H1 (cell line): Measurements from ENCODE around the gene TMEM92. TPM values are rescaled to one million over a fixed set of nuclear protein-coding genes. Genes with fewer than 3 reads are reported as not detected.

Source experiments
- ASH2L ChIP-seq: fragments of 200-600, 300-600 bp; sonication (generic); IDR thresholded peaks from one replicate; pipeline ENCODE4 v1.7.1; 2017; ENCODE audit warnings: low read length
- BACH1 ChIP-seq: IDR thresholded peaks from 2 replicates; pipeline ENCODE4 v1.6.1; 2012; ENCODE audit warnings: low read length, improper control_type of control experiment
- CHD1 ChIP-seq: IDR thresholded peaks from 2 replicates; pipeline ENCODE4 v1.6.1; 2012; ENCODE audit warnings: low read depth, low read length, improper control_type of control experiment
- CHD7 ChIP-seq: fragments of 300-600 bp; sonication (generic); IDR thresholded peaks from 2 replicates; pipeline ENCODE4 v1.7.1; 2012; ENCODE audit warnings: low read length, moderate library complexity, mild to moderate bottlenecking, inconsistent platforms; ENCODE audit not compliant: insufficient replicate concordance
- CREB1 ChIP-seq: IDR thresholded peaks from 2 replicates; pipeline ENCODE4 v1.6.1; 2012; ENCODE audit warnings: inconsistent platforms
- FOSL1 ChIP-seq: IDR thresholded peaks from 2 replicates; pipeline ENCODE4 v1.6.1; 2011; ENCODE audit warnings: mild to moderate bottlenecking, low read depth, low read length, moderate library complexity; ENCODE audit not compliant: insufficient read depth
- MAX ChIP-seq: IDR thresholded peaks from 2 replicates; pipeline ENCODE4 v1.6.1; 2012; ENCODE audit warnings: inconsistent platforms
- POLR2A ChIP-seq, 2 experiments: IDR thresholded peaks; 1 replicate in 1 of 2; 2 replicates in 1 of 2; pipeline ENCODE4 v1.6.1; 2011; ENCODE audit warnings: low read depth in 2 of 2, low read length in 2 of 2, mild to moderate bottlenecking in 2 of 2; ENCODE audit errors: control extremely low read depth in 1 of 2
- SIRT6 ChIP-seq: IDR thresholded peaks from one replicate; pipeline ENCODE4 v1.7.1; 2012; ENCODE audit warnings: low read length, inconsistent platforms
- SIX5 ChIP-seq: IDR thresholded peaks from 2 replicates; pipeline ENCODE4 v1.6.1; 2011; ENCODE audit warnings: mild to moderate bottlenecking, low read depth, low read length
- SP1 ChIP-seq: IDR thresholded peaks from 2 replicates; pipeline ENCODE4 v1.6.1; 2011; ENCODE audit warnings: low read depth, low read length
- TEAD4 ChIP-seq: IDR thresholded peaks from 2 replicates; pipeline ENCODE4 v1.6.1; 2012; ENCODE audit warnings: low read depth, low read length, inconsistent platforms, mixed read lengths
- polyA plus RNA-seq, 7 experiments: library from polyadenylated mRNA; depleted of rRNA in 3 of 7; stranded (reverse) in 5 of 7; unstranded in 2 of 7; fragments of >200 nt in 5 of 7; fragments of 200-250 nt in 2 of 7; gene quantifications; 1 replicate in 5 of 7; 2 replicates in 1 of 7; 4 replicates in 1 of 7; pipeline versions ENCODE4 v1.2.1 to v1.2.3, GENCODE V29; 2011 to 2013; ENCODE audit warnings: missing spikeins in 2 of 7, mixed read lengths in 2 of 7
- total RNA-seq: library from RNA; stranded (reverse); fragmentation: NEBNext Ultra II Directional; extraction: Animal tissue kit (Norgen Biotek cat#: 25700); gene quantifications from 2 replicates; pipeline ENCODE4 v1.2.1, GENCODE V29; 2021

TMEM92 gene
- total and polyA plus RNA-seq, 2 of the 8 experiments (the other 6 are each of a cell fraction or from before 2014, with no cell fraction given): 11.9 to 24.8 TPM

DNA sequence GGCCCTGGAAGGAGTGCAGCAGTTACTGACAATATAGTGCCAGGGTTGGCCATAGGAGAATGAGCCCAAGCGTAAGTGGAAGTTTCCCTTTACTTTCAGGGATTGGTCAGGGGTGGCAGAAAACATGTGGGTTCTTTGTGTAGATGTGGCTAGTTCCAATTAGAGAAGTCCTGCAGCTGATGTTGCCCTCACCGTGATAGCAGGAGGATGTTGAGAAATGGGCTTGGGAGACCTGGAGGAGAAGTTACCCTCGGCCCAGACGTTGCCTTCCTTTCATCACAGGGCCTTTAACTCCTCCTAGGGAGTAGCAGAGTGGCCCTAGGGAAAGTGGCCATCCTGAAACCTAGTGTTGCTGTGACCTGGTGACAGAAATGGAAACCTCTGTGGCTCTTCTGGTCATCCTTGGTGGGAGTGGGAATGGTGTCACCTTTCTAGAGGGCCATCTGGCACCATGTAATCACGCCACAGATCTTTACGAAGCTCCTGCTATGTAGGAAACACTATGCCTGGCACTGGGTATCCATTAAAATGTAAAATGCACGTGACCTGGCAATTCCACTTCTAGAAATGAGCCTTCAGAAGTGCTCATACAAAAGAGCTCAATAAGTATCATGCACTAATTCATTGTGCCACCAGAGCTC lies 6.7 kb downstream of the TMEM92 start (continued):
- TF ChIP-seq CHD7: no peak
- no peak for TF ChIP-seq BACH1
- no peak for TF ChIP-seq CREB1
- TF ChIP-seq MAX: no peak
- no peak for TF ChIP-seq ASH2L
- no peak for TF ChIP-seq FOSL1
- no peak for TF ChIP-seq POLR2A (IDR thresholded peaks at IDR 0.05; ENCODE audit: control extremely low read depth in 1 of 2, low read depth in 2 of 2, low read length in 2 of 2)
- TF ChIP-seq CHD1: no peak
- no peak for TF ChIP-seq SIX5
- no peak for TF ChIP-seq SIRT6
- no peak for TF ChIP-seq SP1
- no peak for TF ChIP-seq TEAD4
